Colonic mucosa (tissue), 4 donors: Measurements from ENCODE around the gene DTNA. TPM values are rescaled to one million over a fixed set of nuclear protein-coding genes. Genes with fewer than 3 reads are reported as not detected.

ENCODE experiments used
- DNase-seq: peaks from one replicate; pipeline ENCODE4 v3.0.0-alpha.2; 2020
- H3K27ac ChIP-seq: fragments of 200-600 bp; one replicate; pipeline ENCODE4 v1.8.0; 2021
- H3K27me3 ChIP-seq: fragments of 200-600 bp; one replicate; pipeline ENCODE4 v1.8.0; 2021
- H3K36me3 ChIP-seq: fragments of 200-600 bp; one replicate; pipeline ENCODE4 v1.8.0; 2021
- H3K4me1 ChIP-seq: fragments of 200-600 bp; one replicate; pipeline ENCODE4 v1.8.0; 2021; ENCODE audit warnings: mild to moderate bottlenecking
- H3K4me3 ChIP-seq: fragments of 200-600 bp; one replicate; pipeline ENCODE4 v1.8.0; 2021
- H3K9ac ChIP-seq, 2 donors: one replicate each; pipeline ENCODE4 v1.7.0; 2013; ENCODE audit warnings: control low read depth in 2 of 2, low read depth in 2 of 2, low read length in 2 of 2
- H3K9me3 ChIP-seq: fragments of 200-600 bp; one replicate; pipeline ENCODE4 v1.8.0; 2021
- intact Hi-C: fragments of 100-400 bp; cut with DNase I; formaldehyde crosslinking; loops from one replicate; pipeline ENCODE4 v1.14.1; 2022
- total RNA-seq, 2 donors: library from RNA; stranded (reverse); fragmentation: NEBNext Ultra II Directional in 1 of 2; extraction: Animal tissue kit (Norgen Biotek cat#: 25700) in 1 of 2; gene quantifications; one replicate each; pipeline ENCODE4 v1.2.1, GENCODE V29; 2021
- TF ChIP-seq, protein P1 (sequence below): fragments of 200-600 bp; IDR thresholded peaks from one replicate; pipeline ENCODE4 v1.8.0; 2022; ENCODE audit warnings: antibody characterized with exemption, mild to moderate bottlenecking
- donor health status: healthy.
- donor health status: DM: no; HTN: no; CAD: no.
- donor health status: DM: no; HTN: no; CAD: no.

DTNA gene
- total RNA-seq, 2 donors from 2014 or later: 1.3 to 7.5 TPM

DNA sequence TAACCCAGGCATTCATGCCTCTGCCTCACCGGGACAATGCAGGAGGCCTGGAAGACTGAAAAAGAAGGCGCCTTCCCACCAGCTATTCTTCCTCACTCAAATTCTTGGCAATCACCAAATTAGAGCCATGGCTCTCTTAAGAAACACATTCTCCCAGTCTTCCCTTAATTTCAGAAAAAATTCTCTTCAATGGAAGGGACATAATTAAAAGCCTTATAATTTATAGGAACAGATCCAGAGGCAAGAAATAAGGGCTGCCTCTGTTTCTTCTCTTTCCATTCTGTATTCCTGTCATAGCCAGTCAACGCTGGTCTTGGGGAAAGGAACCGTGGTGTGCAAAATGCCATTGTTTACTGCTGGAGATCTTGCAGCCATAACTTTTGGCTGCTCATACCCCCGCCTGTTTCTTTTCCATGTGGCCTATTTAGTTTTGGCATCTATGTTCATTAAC lies 32.8 kb downstream of the DTNA start:
- Histone ChIP-seq H3K36me3 (no peaks in the 10 kb centered on the region), H3K9me3 (no peaks in the 10 kb centered on the region), H3K9ac (no peak overlapping the region), H3K4me1 (no peaks in the 10 kb centered on the region), H3K27ac (no peak overlapping the region), H3K4me3 (no peak overlapping the region), H3K27me3 (no peaks in the 10 kb centered on the region)
- no peak for DNase-seq
- intact Hi-C loops: no loop called here
- TF ChIP-seq, protein P1, sequence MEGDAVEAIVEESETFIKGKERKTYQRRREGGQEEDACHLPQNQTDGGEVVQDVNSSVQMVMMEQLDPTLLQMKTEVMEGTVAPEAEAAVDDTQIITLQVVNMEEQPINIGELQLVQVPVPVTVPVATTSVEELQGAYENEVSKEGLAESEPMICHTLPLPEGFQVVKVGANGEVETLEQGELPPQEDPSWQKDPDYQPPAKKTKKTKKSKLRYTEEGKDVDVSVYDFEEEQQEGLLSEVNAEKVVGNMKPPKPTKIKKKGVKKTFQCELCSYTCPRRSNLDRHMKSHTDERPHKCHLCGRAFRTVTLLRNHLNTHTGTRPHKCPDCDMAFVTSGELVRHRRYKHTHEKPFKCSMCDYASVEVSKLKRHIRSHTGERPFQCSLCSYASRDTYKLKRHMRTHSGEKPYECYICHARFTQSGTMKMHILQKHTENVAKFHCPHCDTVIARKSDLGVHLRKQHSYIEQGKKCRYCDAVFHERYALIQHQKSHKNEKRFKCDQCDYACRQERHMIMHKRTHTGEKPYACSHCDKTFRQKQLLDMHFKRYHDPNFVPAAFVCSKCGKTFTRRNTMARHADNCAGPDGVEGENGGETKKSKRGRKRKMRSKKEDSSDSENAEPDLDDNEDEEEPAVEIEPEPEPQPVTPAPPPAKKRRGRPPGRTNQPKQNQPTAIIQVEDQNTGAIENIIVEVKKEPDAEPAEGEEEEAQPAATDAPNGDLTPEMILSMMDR: no peak

DNA sequence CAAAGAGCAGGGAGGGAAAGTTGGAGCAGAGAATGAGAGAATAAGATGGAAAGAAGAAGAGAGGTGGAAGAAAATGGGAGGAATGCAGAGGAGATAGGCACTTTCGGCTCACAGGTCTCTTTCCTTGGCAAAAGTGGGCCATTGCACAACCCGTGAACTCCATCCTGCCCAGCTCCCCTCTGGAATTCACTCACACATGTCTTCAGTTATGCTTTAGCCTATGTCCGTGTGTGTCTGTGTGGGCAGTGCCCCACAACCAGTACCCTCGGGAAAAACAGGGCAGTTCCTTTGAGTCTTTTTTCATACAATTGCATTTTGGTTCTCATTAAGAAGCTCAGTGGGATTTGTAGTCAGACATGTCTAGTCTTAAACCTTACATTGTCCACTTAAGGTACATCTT lies 34.5 kb downstream of the DTNA start:
- no peaks in the 10 kb centered on the region for H3K27me3 ChIP-seq
- H3K4me3 ChIP-seq: no peak overlapping the region
- DNase-seq: no peak
- no peaks in the 10 kb centered on the region for H3K4me1 ChIP-seq
- intact Hi-C loops: no loop called here
- H3K9ac ChIP-seq: no peak overlapping the region
- H3K27ac ChIP-seq: no peak overlapping the region
- H3K36me3 ChIP-seq: no peaks in the 10 kb centered on the region
- no peaks in the 10 kb centered on the region for H3K9me3 ChIP-seq
- TF ChIP-seq, protein P1: no peak

DNA sequence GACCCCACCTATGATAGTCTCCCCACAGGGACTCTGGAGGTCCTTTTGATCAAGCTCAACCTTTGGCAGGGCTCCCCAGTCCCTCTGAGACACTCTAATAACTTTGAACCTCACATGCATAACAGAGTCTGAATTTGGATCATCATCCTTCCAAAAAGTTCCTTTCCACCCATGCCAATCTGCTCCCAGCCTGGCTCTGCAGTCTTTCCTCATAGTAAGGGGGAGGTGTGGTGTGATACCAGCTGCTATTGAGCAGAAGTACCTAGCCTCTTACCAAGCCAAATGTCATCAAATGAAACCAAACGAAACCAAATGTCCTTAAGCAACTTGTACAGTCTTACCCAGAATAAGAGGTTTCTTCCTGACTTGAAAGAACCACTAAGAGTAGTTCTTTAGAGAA lies 36.5 kb downstream of the DTNA start:
- TF ChIP-seq, protein P1: no peak

DNA sequence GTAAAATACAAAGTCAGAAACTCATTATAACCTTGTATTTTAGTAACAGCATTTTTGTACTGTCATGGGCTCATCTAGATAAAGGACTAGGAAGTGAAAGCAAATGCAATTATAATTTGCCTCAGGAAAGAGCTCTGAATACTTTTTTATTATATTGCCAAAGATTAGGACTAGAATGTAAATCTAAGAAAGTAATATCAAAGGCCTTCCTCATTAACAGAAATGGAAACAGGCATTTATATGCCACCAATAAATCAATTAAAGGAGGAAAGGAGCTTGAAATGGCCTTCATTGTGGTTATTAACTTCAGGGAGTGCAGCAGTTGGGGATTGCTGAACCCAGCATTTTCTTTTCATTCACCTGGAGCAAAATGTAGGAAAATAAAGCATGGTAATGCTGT lies 39.6 kb downstream of the DTNA start:
- Histone ChIP-seq H3K4me3 (no peak overlapping the region), H3K27ac (no peak overlapping the region), H3K4me1 (no peaks in the 10 kb centered on the region), H3K27me3 (no peaks in the 10 kb centered on the region), H3K9me3 (no peaks in the 10 kb centered on the region), H3K9ac (no peak overlapping the region), H3K36me3 (no peaks in the 10 kb centered on the region)
- DNase-seq: no peak
- intact Hi-C loops: no loop called here
- TF ChIP-seq, protein P1: no peak

More for the DNA sequence above, 36.5 kb downstream of the DTNA start:
- no peaks in the 10 kb centered on the region for H3K4me1 ChIP-seq
- no peaks in the 10 kb centered on the region for H3K36me3 ChIP-seq
- H3K27ac ChIP-seq: no peak overlapping the region
- H3K27me3 ChIP-seq: no peaks in the 10 kb centered on the region
- no peak overlapping the region for H3K9ac ChIP-seq
- no peaks in the 10 kb centered on the region for H3K9me3 ChIP-seq
- H3K4me3 ChIP-seq: no peak overlapping the region
- no peak for DNase-seq
- intact Hi-C loops: no loop called here

DNA sequence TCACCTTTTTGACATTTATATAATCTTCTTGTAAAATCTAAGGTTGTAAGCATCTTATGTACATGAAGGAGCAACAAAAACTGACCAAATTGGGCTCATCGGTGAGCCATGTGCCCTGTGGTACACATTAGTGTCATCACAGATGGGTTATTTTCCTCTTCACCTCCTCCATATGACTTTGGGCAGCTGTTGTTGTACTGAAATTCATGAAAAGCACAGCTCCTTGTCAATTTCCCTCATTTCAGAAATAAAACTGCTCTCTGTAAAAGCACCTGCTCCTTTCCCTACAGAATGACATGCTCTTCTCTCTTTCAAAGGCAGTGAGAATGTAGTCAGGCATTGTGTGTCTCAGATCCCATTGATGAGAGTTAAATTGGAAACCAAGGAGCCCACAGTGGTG lies 42.0 kb downstream of the DTNA start:
- Histone ChIP-seq H3K9me3 (no peaks in the 10 kb centered on the region), H3K27me3 (no peaks in the 10 kb centered on the region), H3K36me3 (no peaks in the 10 kb centered on the region), H3K9ac (no peak overlapping the region), H3K4me3 (no peak overlapping the region), H3K4me1 (no peaks in the 10 kb centered on the region), H3K27ac (no peak overlapping the region)
- DNase-seq: no peak
- TF ChIP-seq, protein P1: no peak
- intact Hi-C loops: no loop called here

DNA sequence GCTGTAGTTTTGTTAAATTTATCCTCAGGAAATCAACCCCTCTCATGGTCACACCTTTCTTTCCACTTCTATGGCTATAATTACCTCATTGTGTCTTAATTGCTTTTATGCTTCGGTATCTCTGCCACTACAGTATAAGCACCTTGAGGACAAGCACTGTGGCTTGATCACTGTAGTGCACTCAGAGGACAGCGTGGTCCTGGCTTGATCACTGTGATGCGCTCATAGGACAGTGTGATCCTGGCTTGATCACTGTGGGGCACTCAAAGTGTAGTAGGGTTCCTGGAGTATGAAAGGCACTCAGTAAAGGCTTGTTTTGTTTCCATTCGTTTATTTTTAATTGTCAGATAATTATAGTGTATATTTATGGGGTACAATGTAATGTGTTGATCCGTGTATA lies 44.2 kb downstream of the DTNA start:
- no peak for DNase-seq
- Histone ChIP-seq H3K4me3 (no peak overlapping the region), H3K36me3 (no peaks in the 10 kb centered on the region), H3K4me1 (no peaks in the 10 kb centered on the region), H3K9me3 (no peaks in the 10 kb centered on the region), H3K27ac (no peak overlapping the region), H3K27me3 (no peaks in the 10 kb centered on the region), H3K9ac (no peak overlapping the region)
- intact Hi-C loops: no loop called here
- TF ChIP-seq, protein P1: no peak
